H9 (cell line): ENCODE data around the gene CTNNBL1. TPM values are rescaled to one million over a fixed set of nuclear protein-coding genes. Genes with fewer than 3 reads are reported as not detected.

ENCODE experiments used
- DNase-seq: peaks from one replicate; pipeline ENCODE4 v3.0.0-alpha.2; 2017
- H2AFZ ChIP-seq: one replicate; pipeline ENCODE4 v1.6.1; 2013; ENCODE audit warnings: mild to moderate bottlenecking, low read length, control low read depth, moderate library complexity
- H2AK5ac ChIP-seq: 2 replicates; pipeline ENCODE4 v1.6.1; 2013; ENCODE audit warnings: low read length, control low read depth, mixed read lengths; ENCODE audit not compliant: insufficient read length
- H2BK120ac ChIP-seq: one replicate; pipeline ENCODE4 v1.6.1; 2013; ENCODE audit warnings: low read depth, mild to moderate bottlenecking, low read length, control low read depth, inconsistent platforms; ENCODE audit not compliant: poor library complexity, severe bottlenecking
- H2BK12ac ChIP-seq: 2 replicates; pipeline ENCODE4 v1.6.1; 2013; ENCODE audit warnings: low read length, control low read depth, mixed read lengths, low read depth; ENCODE audit not compliant: insufficient read length
- H2BK15ac ChIP-seq: 2 replicates; pipeline ENCODE4 v1.6.1; 2013; ENCODE audit warnings: low read depth, low read length, control low read depth
- H2BK20ac ChIP-seq: one replicate; pipeline ENCODE4 v1.6.1; 2013; ENCODE audit warnings: low read depth, mild to moderate bottlenecking, low read length, control low read depth, inconsistent platforms; ENCODE audit not compliant: poor library complexity, severe bottlenecking
- H2BK5ac ChIP-seq: 2 replicates; pipeline ENCODE4 v1.6.1; 2013; ENCODE audit warnings: low read length, control low read depth, mixed read lengths; ENCODE audit not compliant: insufficient read length
- H3K14ac ChIP-seq: 2 replicates; pipeline ENCODE4 v1.6.1; 2013; ENCODE audit warnings: low read length, control low read depth; ENCODE audit not compliant: insufficient read depth
- H3K18ac ChIP-seq: 2 replicates; pipeline ENCODE4 v1.6.1; 2013; ENCODE audit warnings: low read depth, mild to moderate bottlenecking, mixed read lengths, low read length, control low read depth; ENCODE audit not compliant: insufficient read length
- H3K23ac ChIP-seq: 2 replicates; pipeline ENCODE4 v1.6.1; 2013; ENCODE audit warnings: low read length, control low read depth, mixed read lengths, low read depth; ENCODE audit not compliant: insufficient read length
- H3K23me2 ChIP-seq: 2 replicates; pipeline ENCODE4 v1.6.1; 2013; ENCODE audit warnings: low read depth, mild to moderate bottlenecking, mixed read lengths, low read length, control low read depth; ENCODE audit not compliant: insufficient read length, poor library complexity, severe bottlenecking
- H3K27ac ChIP-seq: 2 replicates; pipeline ENCODE4 v1.5.1; 2013; ENCODE audit warnings: low read length, control low read depth, mixed read lengths, low read depth; ENCODE audit not compliant: insufficient read length
- H3K27me3 ChIP-seq: 2 replicates; pipeline ENCODE4 v1.6.1; 2013; ENCODE audit warnings: low read length, control low read depth, inconsistent platforms; ENCODE audit not compliant: insufficient read depth
- H3K4ac ChIP-seq: 2 replicates; pipeline ENCODE4 v1.6.1; 2013; ENCODE audit warnings: low read depth, mild to moderate bottlenecking, control low read depth, inconsistent platforms, low read length, moderate library complexity
- H3K4me1 ChIP-seq: 2 replicates; pipeline ENCODE4 v1.6.1; 2013; ENCODE audit warnings: low read length, control low read depth, inconsistent platforms; ENCODE audit not compliant: insufficient read depth
- H3K4me2 ChIP-seq: 2 replicates; pipeline ENCODE4 v1.6.1; 2013; ENCODE audit warnings: low read length, control low read depth, mixed read lengths; ENCODE audit not compliant: insufficient read length, insufficient read depth
- H3K56ac ChIP-seq: 2 replicates; pipeline ENCODE4 v1.6.1; 2013; ENCODE audit warnings: low read depth, mild to moderate bottlenecking, mixed read lengths, low read length, control low read depth; ENCODE audit not compliant: insufficient read length
- H3K79me1 ChIP-seq: 2 replicates; pipeline ENCODE4 v1.6.1; 2013; ENCODE audit warnings: low read depth, mild to moderate bottlenecking, moderate library complexity, low read length, control low read depth, inconsistent platforms; ENCODE audit not compliant: insufficient read depth, poor library complexity, severe bottlenecking
- H3K79me2 ChIP-seq: 2 replicates; pipeline ENCODE4 v1.6.1; 2013; ENCODE audit warnings: low read length, control low read depth, inconsistent platforms; ENCODE audit not compliant: insufficient read depth
- H3K9ac ChIP-seq: 2 replicates; pipeline ENCODE4 v1.6.1; 2013; ENCODE audit warnings: low read length, control low read depth, mixed read lengths; ENCODE audit not compliant: insufficient read length; ENCODE audit errors: extremely low read depth
- H3K9me3 ChIP-seq: one replicate; pipeline ENCODE4 v1.6.1; 2013; ENCODE audit warnings: low read depth, low read length, inconsistent platforms; ENCODE audit not compliant: control insufficient read depth
- H3T11ph ChIP-seq: one replicate; pipeline ENCODE4 v1.6.1; 2013; ENCODE audit warnings: mild to moderate bottlenecking, low read length, control low read depth, inconsistent platforms
- H4K20me1 ChIP-seq: one replicate; pipeline ENCODE4 v1.6.1; 2013; ENCODE audit not compliant: control insufficient read depth, insufficient read length, insufficient read depth
- H4K5ac ChIP-seq: 2 replicates; pipeline ENCODE4 v1.6.1; 2013; ENCODE audit warnings: low read depth, mild to moderate bottlenecking, mixed read lengths, low read length, control low read depth; ENCODE audit not compliant: insufficient read length
- H4K8ac ChIP-seq: replicated peaks from 2 replicates; pipeline ENCODE4 v1.6.1; 2013; ENCODE audit warnings: low read length, control low read depth, mixed read lengths, low read depth; ENCODE audit not compliant: insufficient read length
- H4K91ac ChIP-seq: 2 replicates; pipeline ENCODE4 v1.6.1; 2013; ENCODE audit warnings: low read depth, mild to moderate bottlenecking, moderate library complexity, mixed read lengths, low read length, control low read depth; ENCODE audit not compliant: insufficient read length
- H3K27ac Mint-ChIP-seq, 3 experiments: 2 replicates in 2 of 3; 3 replicates in 1 of 3; pipeline ENCODE4 v1.8.0; 2020 to 2021; ENCODE audit warnings: mixed read lengths in 3 of 3, mild to moderate bottlenecking in 1 of 3, moderate library complexity in 1 of 3
- H3K27me3 Mint-ChIP-seq: 2 replicates; pipeline ENCODE4 v1.8.0; 2021; ENCODE audit warnings: low read depth, mild to moderate bottlenecking, moderate library complexity, mixed read lengths
- H3K36me3 Mint-ChIP-seq, 3 experiments: 2 replicates in 2 of 3; 3 replicates in 1 of 3; pipeline ENCODE4 v1.8.0; 2020 to 2021; ENCODE audit warnings: low read depth in 3 of 3, mixed read lengths in 3 of 3; ENCODE audit not compliant: insufficient read depth in 1 of 3
- H3K4me1 Mint-ChIP-seq, 2 experiments: 2 replicates each; pipeline ENCODE4 v1.8.0; 2020; ENCODE audit warnings: mixed read lengths in 2 of 2
- H3K4me3 Mint-ChIP-seq, 2 experiments: 2 replicates in 1 of 2; 3 replicates in 1 of 2; pipeline ENCODE4 v1.8.0; 2020 to 2021; ENCODE audit warnings: mild to moderate bottlenecking in 2 of 2, mixed read lengths in 2 of 2, moderate library complexity in 1 of 2
- H3K9me3 Mint-ChIP-seq, 2 experiments: 2 replicates in 1 of 2; 3 replicates in 1 of 2; pipeline ENCODE4 v1.8.0; 2020; ENCODE audit warnings: mild to moderate bottlenecking in 2 of 2, mixed read lengths in 2 of 2, moderate library complexity in 1 of 2
- WGBS: extraction: QIAGEN DNeasy Blood & Tissue Kit; methylation state at CpG from one replicate; pipeline ENCODE4 v1.1.7; 2013; ENCODE audit warnings: missing lambda C conversion rate, low lambda C conversion rate, mixed read lengths; ENCODE audit not compliant: insufficient read length; ENCODE audit errors: extremely low coverage; 5-methylcytosine and 5-hydroxymethylcytosine counted together
- total RNA-seq: library from RNA; stranded (reverse); gene quantifications from 2 replicates; pipeline ENCODE4 v1.2.1, GENCODE V29; 2021
- TF ChIP-seq, protein P1 (sequence below): fragments of 200-600 bp; sonication (generic); conservative IDR thresholded peaks from 3 replicates; pipeline ENCODE4 v1.8.0; 2021; ENCODE audit warnings: antibody characterized with exemption, mild to moderate bottlenecking

Gene CTNNBL1
- total RNA-seq, 1 experiment from 2014 or later: 67.2 TPM

GRCh38 chr20:37801921-37802320 is 108.1 kb downstream of the CTNNBL1 start:
- H3K9ac ChIP-seq: no peak overlapping the region
- Mint-ChIP-seq H3K27me3 (no peaks in the 10 kb centered on the region), H3K4me3 (no peak overlapping the region), H3K27ac (no peak overlapping the region), H3K9me3 (no peaks in the 10 kb centered on the region), H3K36me3 (peaks cover 3 to 4% (median 4%) of the 10 kb centered on the region in 3 experiments; a peak in 4 of 7 replicates), H3K4me1 (peaks cover under 1 to 5% of the 10 kb centered on the region in 2 experiments; a peak in 3 of 4 replicates)
- no peak overlapping the region for H3K14ac ChIP-seq
- H3K4me1 ChIP-seq: no peaks in the 10 kb centered on the region
- H2BK5ac ChIP-seq: no peak overlapping the region
- no peak overlapping the region for H2BK12ac ChIP-seq
- no peak overlapping the region for H3K18ac ChIP-seq
- H3K27me3 ChIP-seq: no peaks in the 10 kb centered on the region
- no peak for DNase-seq
- H4K20me1 ChIP-seq: no peaks in the 10 kb centered on the region
- no peaks in the 10 kb centered on the region for H3K79me2 ChIP-seq
- WGBS: no CpG with 5 or more reads among the region's 2 CpGs
- H2AFZ ChIP-seq: no peak overlapping the region
- H3K9me3 ChIP-seq: no peaks in the 10 kb centered on the region
- H2BK120ac ChIP-seq: no peak overlapping the region
- H3K23me2 ChIP-seq: no peaks in the 10 kb centered on the region
- TF ChIP-seq, protein P1, sequence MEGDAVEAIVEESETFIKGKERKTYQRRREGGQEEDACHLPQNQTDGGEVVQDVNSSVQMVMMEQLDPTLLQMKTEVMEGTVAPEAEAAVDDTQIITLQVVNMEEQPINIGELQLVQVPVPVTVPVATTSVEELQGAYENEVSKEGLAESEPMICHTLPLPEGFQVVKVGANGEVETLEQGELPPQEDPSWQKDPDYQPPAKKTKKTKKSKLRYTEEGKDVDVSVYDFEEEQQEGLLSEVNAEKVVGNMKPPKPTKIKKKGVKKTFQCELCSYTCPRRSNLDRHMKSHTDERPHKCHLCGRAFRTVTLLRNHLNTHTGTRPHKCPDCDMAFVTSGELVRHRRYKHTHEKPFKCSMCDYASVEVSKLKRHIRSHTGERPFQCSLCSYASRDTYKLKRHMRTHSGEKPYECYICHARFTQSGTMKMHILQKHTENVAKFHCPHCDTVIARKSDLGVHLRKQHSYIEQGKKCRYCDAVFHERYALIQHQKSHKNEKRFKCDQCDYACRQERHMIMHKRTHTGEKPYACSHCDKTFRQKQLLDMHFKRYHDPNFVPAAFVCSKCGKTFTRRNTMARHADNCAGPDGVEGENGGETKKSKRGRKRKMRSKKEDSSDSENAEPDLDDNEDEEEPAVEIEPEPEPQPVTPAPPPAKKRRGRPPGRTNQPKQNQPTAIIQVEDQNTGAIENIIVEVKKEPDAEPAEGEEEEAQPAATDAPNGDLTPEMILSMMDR: no peak
- H2BK20ac ChIP-seq: no peak overlapping the region
- H3K4ac ChIP-seq: no peak overlapping the region
- no peak overlapping the region for H3T11ph ChIP-seq
- no peak overlapping the region for H4K91ac ChIP-seq
- H4K5ac ChIP-seq: no peak overlapping the region
- no peak overlapping the region for H3K27ac ChIP-seq
- no peak overlapping the region for H3K56ac ChIP-seq
- H4K8ac ChIP-seq: no peak overlapping the region
- no peak overlapping the region for H2BK15ac ChIP-seq
- no peak overlapping the region for H3K23ac ChIP-seq
- no peaks in the 10 kb centered on the region for H3K79me1 ChIP-seq
- H3K4me2 ChIP-seq: no peak overlapping the region
- no peak overlapping the region for H2AK5ac ChIP-seq
